ENCODE measurements around the gene TENM4. TPM values are rescaled to one million over a fixed set of nuclear protein-coding genes. Genes with fewer than 3 reads are reported as not detected.

Gene TENM4
- polyA plus RNA-seq, 3 donors, result 0.31 to 1.7 TPM; not detected in 1

GRCh38 chr11:79147731-79148130 is 293.1 kb downstream of the TENM4 start:
- Histone ChIP-seq H3K4me2 (replicated peaks; ENCODE audit: extremely low read depth, low read length, poor library complexity, severe bottlenecking) (no peak overlapping the region), H3K79me2 (ENCODE audit: insufficient read depth, low read length) (no peaks in the 10 kb centered on the region), H4K20me1 (ENCODE audit: insufficient read depth, low read length) (no peaks in the 10 kb centered on the region), H3K27ac (ENCODE audit: low read depth in 1 of 2, low read length in 2 of 2) (no peak overlapping the region), H2AFZ (ENCODE audit: insufficient read depth, low read depth, low read length, poor library complexity, severe bottlenecking) (no peak overlapping the region), H3K27me3 (ENCODE audit: control insufficient read depth in 2 of 2, insufficient read depth in 2 of 2, low read length in 2 of 2) (no peaks in the 10 kb centered on the region), H3K4me1 (ENCODE audit: control insufficient read depth in 1 of 2, insufficient read depth in 2 of 2, low read length in 2 of 2) (peaks cover 7 to 9% of the 10 kb centered on the region in 2 donors), H3K9me3 (replicated peaks in 1 of 2; ENCODE audit: control insufficient read depth in 1 of 2, insufficient read depth in 1 of 2, low read length in 2 of 2) (no peaks in the 10 kb centered on the region), H3K4me3 (replicated peaks in 1 of 3; ENCODE audit: low read depth in 2 of 3, low read length in 3 of 3) (no peak overlapping the region), H3K36me3 (replicated peaks in 1 of 2; ENCODE audit: control insufficient read depth in 1 of 2, insufficient read depth in 2 of 2, low read length in 2 of 2) (no peaks in the 10 kb centered on the region), H3K9ac (ENCODE audit: insufficient read depth, low read length, poor library complexity, severe bottlenecking) (no peak overlapping the region)
- H3K4me1 Mint-ChIP-seq, result no peaks in the 10 kb centered on the region
- 88% methylated on average over 1 of the region's 2 CpGs for WGBS (ENCODE audit: insufficient coverage)
- H3K4me3 Mint-ChIP-seq, result no peak overlapping the region
- H3K27ac Mint-ChIP-seq, result no peak overlapping the region
- H3K27me3 Mint-ChIP-seq (ENCODE audit: low read depth in 3 of 3), result peaks cover 0 to 2% (median 0%) of the 10 kb centered on the region in 3 donors
- intact Hi-C loops (cut with micrococcal nuclease), result no loop called here
- H3K36me3 Mint-ChIP-seq, result no peaks in the 10 kb centered on the region
- peaks cover 0 to 3% (median 0%) of the 10 kb centered on the region in 7 donors for H3K9me3 Mint-ChIP-seq
- no peak for DNase-seq
- no peak for TF ChIP-seq CTCF (IDR thresholded peaks at IDR 0.05)

- no peak for TF ChIP-seq CTCF (IDR thresholded peaks at IDR 0.05)
Observed at GRCh38 chr11:79147011-79147410, 293.8 kb downstream of the TENM4 start.

More at GRCh38 chr11:79147011-79147410, 293.8 kb downstream of the TENM4 start:
- Histone ChIP-seq H3K4me2 (replicated peaks; ENCODE audit: extremely low read depth, low read length, poor library complexity, severe bottlenecking) (no peak overlapping the region), H3K9ac (ENCODE audit: insufficient read depth, low read length, poor library complexity, severe bottlenecking) (no peak overlapping the region), H3K4me3 (replicated peaks in 1 of 3; ENCODE audit: low read depth in 2 of 3, low read length in 3 of 3) (no peak overlapping the region), H3K27ac (ENCODE audit: low read depth in 1 of 2, low read length in 2 of 2) (no peak overlapping the region), H3K4me1 (ENCODE audit: control insufficient read depth in 1 of 2, insufficient read depth in 2 of 2, low read length in 2 of 2) (peaks cover 7 to 9% of the 10 kb centered on the region in 2 donors), H3K27me3 (ENCODE audit: control insufficient read depth in 2 of 2, insufficient read depth in 2 of 2, low read length in 2 of 2) (no peaks in the 10 kb centered on the region), H4K20me1 (ENCODE audit: insufficient read depth, low read length) (no peaks in the 10 kb centered on the region), H2AFZ (ENCODE audit: insufficient read depth, low read depth, low read length, poor library complexity, severe bottlenecking) (no peak overlapping the region), H3K36me3 (replicated peaks in 1 of 2; ENCODE audit: control insufficient read depth in 1 of 2, insufficient read depth in 2 of 2, low read length in 2 of 2) (no peaks in the 10 kb centered on the region), H3K79me2 (ENCODE audit: insufficient read depth, low read length) (no peaks in the 10 kb centered on the region), H3K9me3 (replicated peaks in 1 of 2; ENCODE audit: control insufficient read depth in 1 of 2, insufficient read depth in 1 of 2, low read length in 2 of 2) (no peaks in the 10 kb centered on the region)
- Mint-ChIP-seq H3K27me3 (ENCODE audit: low read depth in 3 of 3) (peaks cover 0 to 2% (median 0%) of the 10 kb centered on the region in 3 donors), H3K36me3 (no peaks in the 10 kb centered on the region), H3K4me3 (no peak overlapping the region), H3K4me1 (no peaks in the 10 kb centered on the region), H3K9me3 (peaks cover 0 to 8% (median 3%) of the 10 kb centered on the region in 7 donors), H3K27ac (no peak overlapping the region)
- no peak for DNase-seq
- intact Hi-C loops (cut with micrococcal nuclease), result no loop called here
- WGBS (ENCODE audit: insufficient coverage), result 95% methylated on average over 3 of the region's 4 CpGs

All from CD14-positive monocyte (primary cell).